ENCODE data around the gene SERPIND1.
"Not testable (repeated sequence)": the region's sequence is repeated elsewhere in the genome, so short reads cannot be mapped to it uniquely, and the experiment has no call there.

SERPIND1 gene

GRCh38 chr22:20747223-20747622 lies 26.7 kb upstream of the SERPIND1 start:
- DNase-seq (ENCODE audit: low read depth in 2 of 2), result no peak

GRCh38 chr22:20748082-20748481 lies 25.8 kb upstream of the SERPIND1 start:
- DNase-seq (ENCODE audit: low read depth in 2 of 2), result no peak

- DNase-seq (ENCODE audit: low read depth in 2 of 2), result no peak
Observed at GRCh38 chr22:20748731-20749428, 25.0 kb upstream of the SERPIND1 start.

- no peak for DNase-seq (ENCODE audit: low read depth in 2 of 2)
Observed at GRCh38 chr22:20749453-20749852, 24.5 kb upstream of the SERPIND1 start.

- peak; percentile 19 to 28 for DNase-seq (ENCODE audit: low read depth in 2 of 2)
Observed at GRCh38 chr22:20750461-20751184, 23.3 kb upstream of the SERPIND1 start.

- DNase-seq (ENCODE audit: low read depth in 2 of 2), result no peak
Observed at GRCh38 chr22:20751185-20751851, 22.6 kb upstream of the SERPIND1 start.

GRCh38 chr22:20752104-20752741 lies 21.7 kb upstream of the SERPIND1 start:
- DNase-seq (ENCODE audit: low read depth in 2 of 2), result no peak

GRCh38 chr22:20752873-20753272 lies 21.0 kb upstream of the SERPIND1 start:
- DNase-seq (ENCODE audit: low read depth in 2 of 2), result no peak

- DNase-seq (ENCODE audit: low read depth in 2 of 2), result no peak
Observed at GRCh38 chr22:20756846-20757245, 17.1 kb upstream of the SERPIND1 start.

GRCh38 chr22:20758688-20759087 lies 15.2 kb upstream of the SERPIND1 start:
- DNase-seq (ENCODE audit: low read depth in 2 of 2), result no peak

GRCh38 chr22:20760084-20760483 lies 13.8 kb upstream of the SERPIND1 start:
- DNase-seq (ENCODE audit: low read depth in 2 of 2), result no peak

GRCh38 chr22:20761536-20761935 lies 12.4 kb upstream of the SERPIND1 start:
- DNase-seq (ENCODE audit: low read depth in 2 of 2), result no peak

- DNase-seq (ENCODE audit: low read depth in 2 of 2), result no peak
Observed at GRCh38 chr22:20762233-20762796, 11.6 kb upstream of the SERPIND1 start.

- no peak for DNase-seq (ENCODE audit: low read depth in 2 of 2)
Observed at GRCh38 chr22:20763630-20764470, 10.1 kb upstream of the SERPIND1 start.

GRCh38 chr22:20764471-20764720 lies 9.5 kb upstream of the SERPIND1 start:
- DNase-seq (ENCODE audit: low read depth in 2 of 2), result no peak

GRCh38 chr22:20764729-20765128 lies 9.2 kb upstream of the SERPIND1 start:
- no peak for DNase-seq (ENCODE audit: low read depth in 2 of 2)

GRCh38 chr22:20765938-20766337 lies 8.0 kb upstream of the SERPIND1 start:
- no peak for DNase-seq (ENCODE audit: low read depth in 2 of 2)

GRCh38 chr22:20766530-20766929 lies 7.4 kb upstream of the SERPIND1 start:
- no peak for DNase-seq (ENCODE audit: low read depth in 2 of 2)

- DNase-seq (ENCODE audit: low read depth in 2 of 2), result not testable (repeated sequence)
Observed at GRCh38 chr22:20769496-20769826, 4.5 kb upstream of the SERPIND1 start.

GRCh38 chr22:20771918-20772625 lies 1.8 kb upstream of the SERPIND1 start:
- no peak for DNase-seq (ENCODE audit: low read depth in 2 of 2)

- no peak for DNase-seq (ENCODE audit: low read depth in 2 of 2)
Observed at GRCh38 chr22:20774882-20775281, 969 bp downstream of the SERPIND1 start.

Data from stimulated activated CD8-positive, alpha-beta memory T cell treated with anti-CD3 and anti-CD28 coated beads, Interleukin-2, amount 100 ng/mL, for 48 hours (primary cell).